NCI-H69 (cell line): ENCODE measurements around the gene KCNJ14.
"Not testable (repeated sequence)": the region's sequence is repeated elsewhere in the genome, so short reads cannot be mapped to it uniquely, and the experiment has no call there.

Source experiments
- DNase-seq: peaks from one replicate; lab custom pipeline; 2025; lab: John Stamatoyannopoulos, UW

Gene KCNJ14

GRCh38 chr19:48488478-48488877 is 33.1 kb downstream of the KCNJ14 start:
- DNase-seq = not testable (repeated sequence)

GRCh38 chr19:48489608-48490216 is 34.3 kb downstream of the KCNJ14 start:
- DNase-seq = peak; percentile 65

GRCh38 chr19:48490981-48491792 is 35.8 kb downstream of the KCNJ14 start:
- DNase-seq = peak; percentile 88

- DNase-seq = peak; percentile 40
These were observed 36.4 kb downstream of the KCNJ14 start for GRCh38 chr19:48491793-48492123.

- DNase-seq = peak; percentile 99
These were observed 37.7 kb downstream of the KCNJ14 start for GRCh38 chr19:48492925-48493717.

GRCh38 chr19:48493718-48494401 is 38.5 kb downstream of the KCNJ14 start:
- DNase-seq = no peak

- no peak for DNase-seq
These were observed 40.0 kb downstream of the KCNJ14 start for GRCh38 chr19:48495396-48495795.

- peak; percentile 35 for DNase-seq
These were observed 41.8 kb downstream of the KCNJ14 start for GRCh38 chr19:48496959-48497727.

GRCh38 chr19:48497728-48498594 is 42.6 kb downstream of the KCNJ14 start:
- DNase-seq = no peak

GRCh38 chr19:48498595-48499311 is 43.4 kb downstream of the KCNJ14 start:
- DNase-seq = peak; percentile 29

GRCh38 chr19:48499316-48500090 is 44.1 kb downstream of the KCNJ14 start:
- DNase-seq = peak; percentile 42

GRCh38 chr19:48500830-48501493 is 45.6 kb downstream of the KCNJ14 start:
- no peak for DNase-seq

GRCh38 chr19:48501494-48502349 is 46.3 kb downstream of the KCNJ14 start:
- DNase-seq = peak; percentile 99

- no peak for DNase-seq
These were observed 47.1 kb downstream of the KCNJ14 start for GRCh38 chr19:48502350-48503018.

- DNase-seq = peak; percentile 82
These were observed 50.9 kb downstream of the KCNJ14 start for GRCh38 chr19:48506138-48506733.

GRCh38 chr19:48507911-48508439 is 52.6 kb downstream of the KCNJ14 start:
- no peak for DNase-seq
